HG03432 (cell line): ENCODE results near the gene MRPL46.
A peak's percentile ranks its signal among the peaks of the same experiment; 100 is the strongest.

ENCODE experiments used
- ATAC-seq: cut with Tn5 transposase; IDR thresholded peaks from one replicate; pipeline ENCODE4 v1.9.1; 2021; ENCODE audit warnings: mild to moderate bottlenecking, moderate library complexity; ENCODE audit not compliant: unreplicated experiment

MRPL46 gene

DNA sequence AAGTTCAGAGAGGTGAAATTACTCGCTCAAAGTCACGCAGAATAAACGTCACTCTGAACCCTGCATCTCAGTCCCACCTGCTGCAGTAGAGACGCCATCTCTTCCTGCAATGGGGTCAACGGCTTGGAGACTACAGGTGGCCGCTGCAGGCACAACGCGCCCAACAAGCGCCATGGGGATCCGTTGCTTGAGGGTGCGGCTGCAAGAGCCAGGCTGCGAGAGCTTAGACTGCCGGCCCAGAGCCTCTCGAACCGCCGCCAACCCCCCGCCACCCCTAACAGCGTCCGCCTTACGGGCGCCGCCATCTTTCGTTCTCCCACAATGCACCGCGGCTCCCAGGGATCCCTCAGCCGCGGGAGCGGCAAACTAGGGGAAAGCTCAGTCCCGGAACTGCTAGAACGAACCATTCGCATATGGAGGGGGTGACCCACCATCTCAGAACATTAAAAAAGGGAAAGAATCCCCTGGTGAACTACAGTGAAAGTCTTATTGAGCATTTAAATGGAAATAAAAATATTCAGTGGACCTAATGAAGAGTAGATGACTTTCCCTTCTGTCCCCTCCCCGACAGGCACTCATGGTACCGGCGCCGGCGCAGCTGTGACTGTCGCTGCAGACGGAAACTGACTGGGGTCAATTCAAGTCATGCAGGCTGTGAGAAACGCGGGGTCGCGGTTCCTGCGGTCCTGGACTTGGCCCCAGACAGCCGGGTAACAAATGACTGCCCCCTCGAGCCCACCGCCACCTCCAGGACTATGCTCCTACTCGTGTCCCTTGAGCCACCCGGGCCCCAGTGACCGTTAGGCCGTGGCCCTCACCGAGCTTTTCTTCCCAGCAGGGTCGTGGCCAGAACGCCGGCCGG is at the start of gene MRPL46, which contains the start of gene MRPS11:
MRPL46 (minus strand) TSS at position 316 of the 862 bp plus-strand sequence; CDS start at position 305, 11 bp downstream.
MRPS11 (plus strand) TSS at position 636 of the 862 bp plus-strand sequence; CDS start at position 646, 10 bp downstream.
- peak; percentile 89 for ATAC-seq

DNA sequence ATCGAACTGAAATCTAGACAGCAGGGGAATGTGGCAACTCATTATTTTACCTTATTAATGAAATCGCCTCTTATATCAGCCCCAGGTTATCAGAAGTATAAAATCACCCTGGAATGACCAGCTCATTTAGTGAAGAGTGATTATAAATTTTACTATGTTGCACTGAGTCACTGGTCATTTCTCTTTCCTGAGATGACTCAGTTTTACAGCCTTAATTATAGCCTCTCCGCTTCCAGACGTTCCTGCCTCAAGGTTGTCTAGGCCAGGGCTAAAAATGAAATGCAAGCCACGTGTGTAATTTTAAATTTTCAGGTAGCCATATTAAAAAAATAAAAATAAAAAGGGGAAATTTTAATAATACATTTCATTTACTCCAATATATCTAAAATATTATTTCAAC is 46.0 kb upstream of the MRPL46 start:
- ATAC-seq: no peak

DNA sequence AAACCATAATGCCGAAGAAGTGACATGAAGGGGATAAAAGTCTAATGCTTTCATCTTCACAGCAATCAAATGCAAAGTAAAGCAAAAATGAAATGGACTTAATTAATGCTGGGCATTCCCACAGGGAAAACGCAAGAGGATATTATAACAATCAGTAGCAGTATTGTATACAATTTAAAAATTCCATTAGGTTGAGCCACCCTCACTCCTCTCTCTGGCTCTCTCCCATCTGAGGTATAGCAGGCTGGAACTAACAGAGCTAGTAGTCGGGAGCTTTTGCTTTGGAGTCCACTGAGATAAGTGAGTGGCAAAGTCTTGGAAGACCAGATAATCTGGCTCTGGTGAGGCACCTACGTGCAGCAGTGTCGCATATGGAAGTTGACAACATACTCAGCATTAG is 45.4 kb upstream of the MRPL46 start:
- ATAC-seq: no peak

DNA sequence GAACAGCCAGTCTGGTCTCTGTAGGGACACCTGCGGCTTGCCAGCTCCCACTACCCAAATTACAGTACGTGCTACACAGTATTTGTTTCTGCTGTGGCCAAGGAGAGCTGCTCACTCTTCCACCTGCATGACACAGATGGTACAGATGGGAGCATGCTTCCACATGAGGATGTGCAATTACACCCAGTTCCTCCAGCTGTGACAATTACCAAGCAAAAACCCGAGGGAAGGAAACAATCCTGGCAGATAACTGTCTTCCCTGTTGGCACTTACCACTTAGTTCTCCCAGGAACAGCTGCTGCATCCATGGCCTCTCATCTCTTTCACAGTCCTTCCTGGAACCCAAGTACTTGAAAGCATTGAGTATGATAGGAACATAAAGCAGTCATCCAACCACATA is 44.9 kb upstream of the MRPL46 start:
- ATAC-seq: no peak

DNA sequence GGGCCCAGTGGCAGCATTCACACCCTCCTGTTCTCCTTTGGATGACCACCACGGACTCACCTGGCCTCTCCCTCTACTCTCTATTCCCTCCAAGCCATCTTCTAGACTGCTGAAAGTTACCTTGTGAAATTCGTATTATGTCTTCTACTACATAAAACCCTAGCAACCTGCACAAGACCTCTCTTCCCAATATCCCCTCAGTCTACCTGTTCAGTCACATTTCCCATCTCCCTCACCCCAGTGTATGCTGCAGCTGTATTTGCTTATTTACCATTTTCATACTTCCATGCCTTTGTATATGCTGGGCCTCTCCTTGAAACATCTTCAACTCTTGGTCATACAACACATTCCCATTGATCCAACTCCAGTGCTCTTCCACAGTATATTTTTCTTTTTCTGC is 44.0 kb upstream of the MRPL46 start:
- no peak for ATAC-seq

DNA sequence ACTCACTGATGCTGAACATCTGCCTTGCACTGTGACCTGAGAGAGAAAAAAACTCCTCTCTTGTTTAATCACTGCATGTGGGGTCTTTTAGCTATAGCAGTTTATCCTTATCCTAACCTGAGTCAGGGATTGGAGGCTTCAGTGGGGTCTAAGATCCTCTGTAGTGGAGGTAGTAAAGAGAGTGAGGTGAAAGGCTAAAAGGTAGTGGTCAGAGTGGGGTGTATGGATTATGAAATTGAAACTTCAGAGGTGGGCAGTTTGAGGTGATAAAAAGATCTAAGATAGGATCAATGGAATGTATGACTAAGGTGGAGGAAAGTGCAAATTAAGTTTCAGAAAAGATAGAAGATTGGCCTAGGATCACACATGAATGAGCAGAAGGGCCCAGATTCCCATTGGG is 42.8 kb upstream of the MRPL46 start:
- ATAC-seq: peak; percentile 58

DNA sequence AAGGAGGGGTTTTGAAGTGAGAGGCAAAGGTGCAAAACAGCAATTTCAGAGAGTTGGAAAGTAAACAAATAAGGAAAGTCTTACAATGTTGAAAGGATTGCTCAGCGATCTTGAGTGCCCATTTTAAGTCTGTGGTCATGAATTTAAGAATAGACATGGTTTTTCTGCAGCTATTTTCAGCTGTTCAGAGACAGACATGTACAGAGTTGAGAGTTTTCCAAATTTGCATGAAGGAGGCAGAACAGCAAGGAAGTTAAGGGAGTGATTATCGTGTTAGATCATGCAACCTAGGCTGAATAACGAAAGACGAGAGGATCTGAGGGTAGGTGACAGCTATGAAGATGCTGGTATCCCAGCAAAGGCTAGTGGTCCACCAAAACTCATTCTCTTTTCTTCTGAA is 42.1 kb upstream of the MRPL46 start:
- peak; percentile 53 for ATAC-seq

DNA sequence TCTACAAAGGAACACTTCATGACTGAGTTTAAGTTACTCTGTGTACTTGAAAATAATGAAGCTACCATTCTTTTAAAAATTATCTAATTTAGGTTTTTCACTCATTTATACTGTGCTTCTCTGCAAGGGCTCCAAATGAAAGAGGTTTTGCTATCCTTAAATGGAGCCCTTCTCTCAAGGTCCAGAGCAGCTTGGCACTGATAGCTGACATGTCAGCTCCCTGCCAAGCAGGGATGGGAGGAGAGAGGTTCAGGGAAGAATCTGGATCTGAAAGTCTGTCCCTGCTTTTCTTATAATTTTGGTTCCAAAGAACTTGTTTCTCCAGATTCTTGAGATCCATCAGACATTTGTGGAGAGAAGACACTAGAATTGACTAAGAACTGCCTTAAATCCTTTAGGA is 39.4 kb upstream of the MRPL46 start:
- no peak for ATAC-seq

DNA sequence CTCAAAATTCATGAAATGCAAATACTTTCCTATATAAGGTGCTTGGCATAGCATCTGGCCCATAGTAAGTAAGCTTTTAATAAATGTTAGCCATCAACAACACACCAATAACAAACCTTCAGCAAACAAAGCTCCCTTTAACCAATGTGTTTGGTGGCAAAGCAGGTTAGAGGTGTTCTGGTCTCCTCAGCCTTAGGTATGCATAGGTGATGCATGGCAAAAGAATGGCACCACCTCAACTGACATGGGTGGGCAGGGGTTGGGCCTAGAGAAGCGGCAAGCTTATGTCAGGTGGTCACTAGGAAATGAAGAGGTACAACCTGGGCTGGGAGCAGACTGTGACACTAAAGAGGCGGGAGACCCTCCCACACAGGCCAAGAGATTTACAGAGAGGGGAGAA is 38.5 kb upstream of the MRPL46 start:
- ATAC-seq: no peak

DNA sequence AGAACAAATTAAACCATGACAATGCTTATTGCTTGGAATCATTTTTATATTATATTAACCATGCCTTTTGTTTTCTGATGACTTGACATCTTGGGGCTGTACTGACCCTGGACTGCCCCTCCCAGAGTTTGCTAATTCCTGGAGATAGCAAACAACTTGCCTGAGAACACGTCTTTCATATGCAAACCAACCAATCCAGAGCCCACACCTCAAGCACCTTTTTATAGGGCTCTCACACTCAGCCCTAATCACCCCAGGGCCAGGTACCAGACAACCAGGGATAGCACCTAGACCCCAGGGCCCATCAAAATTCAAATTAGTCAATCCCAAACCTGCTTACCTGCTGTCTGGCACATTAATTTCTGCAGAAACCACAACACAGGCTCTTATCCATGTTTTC is 37.3 kb upstream of the MRPL46 start:
- ATAC-seq: no peak

DNA sequence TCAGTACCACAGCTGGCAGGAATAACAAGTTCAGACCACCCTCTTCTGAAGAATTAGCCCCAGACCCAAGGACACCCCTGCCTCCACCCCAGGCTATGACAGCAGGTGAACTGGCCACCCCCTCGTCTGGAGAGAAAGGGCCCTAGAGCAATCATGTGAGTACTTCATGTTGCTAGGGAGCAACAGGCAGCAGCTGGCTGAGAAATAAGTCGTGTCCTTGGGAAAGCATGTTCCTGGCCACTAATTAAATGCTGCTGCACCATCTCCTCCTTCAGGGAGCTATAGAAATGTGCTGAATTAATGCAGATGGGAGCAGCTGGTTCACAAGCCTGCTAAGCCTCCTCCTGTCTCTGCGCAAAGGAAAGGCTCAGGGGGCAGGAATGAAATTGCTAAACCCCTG is 31.8 kb upstream of the MRPL46 start:
- ATAC-seq: no peak

DNA sequence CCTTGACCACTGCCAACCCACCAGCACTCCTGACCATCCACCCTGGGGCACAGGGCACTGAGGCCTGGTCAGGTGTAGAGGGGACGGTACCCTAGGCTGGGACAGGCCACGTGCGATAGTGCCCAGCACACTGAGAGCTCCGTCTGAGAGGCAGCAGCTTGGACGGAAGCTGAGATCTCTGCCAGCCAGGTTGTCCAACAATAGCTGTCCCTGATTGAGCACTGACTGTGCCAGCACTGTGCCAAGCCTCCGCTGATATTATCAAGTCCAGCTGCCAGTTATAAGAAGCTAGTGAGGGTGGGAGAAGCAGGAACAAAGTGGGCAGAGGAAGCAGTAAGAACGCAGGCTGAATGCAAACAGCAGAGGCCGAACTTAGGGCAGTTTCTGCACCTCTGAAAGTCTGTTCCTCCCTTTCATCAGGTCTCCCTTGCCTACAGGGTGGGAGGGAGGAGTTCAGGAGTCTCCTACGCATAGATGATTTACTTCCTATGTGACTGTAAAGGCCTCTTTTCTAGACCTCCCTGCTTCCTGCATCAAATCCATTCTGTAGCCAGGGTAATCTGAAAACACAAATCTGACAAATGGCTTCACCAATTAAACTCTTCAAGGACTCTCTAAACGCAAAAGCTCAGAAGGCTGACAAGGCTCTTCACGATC is 30.0 kb upstream of the MRPL46 start:
- ATAC-seq: no peak

DNA sequence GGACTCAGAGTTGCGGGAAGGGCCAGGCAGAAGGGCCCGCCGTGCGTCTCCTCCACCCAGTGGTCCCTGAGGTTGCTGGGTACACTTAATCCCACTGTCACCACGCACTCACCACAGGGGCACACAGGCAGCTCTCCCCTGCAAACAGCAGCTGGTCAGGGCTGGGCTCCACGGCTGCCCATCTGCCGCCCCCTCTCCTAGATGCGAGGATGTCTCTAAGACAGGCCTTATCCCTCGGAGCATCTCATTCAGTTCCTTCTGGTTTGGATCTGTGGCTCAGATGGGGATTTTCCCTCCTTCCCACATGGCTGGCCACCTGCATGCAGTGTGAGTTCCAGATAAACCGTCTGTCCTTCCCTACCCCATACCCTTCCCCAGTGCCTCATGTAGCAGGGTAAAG is 26.7 kb upstream of the MRPL46 start:
- no peak for ATAC-seq

DNA sequence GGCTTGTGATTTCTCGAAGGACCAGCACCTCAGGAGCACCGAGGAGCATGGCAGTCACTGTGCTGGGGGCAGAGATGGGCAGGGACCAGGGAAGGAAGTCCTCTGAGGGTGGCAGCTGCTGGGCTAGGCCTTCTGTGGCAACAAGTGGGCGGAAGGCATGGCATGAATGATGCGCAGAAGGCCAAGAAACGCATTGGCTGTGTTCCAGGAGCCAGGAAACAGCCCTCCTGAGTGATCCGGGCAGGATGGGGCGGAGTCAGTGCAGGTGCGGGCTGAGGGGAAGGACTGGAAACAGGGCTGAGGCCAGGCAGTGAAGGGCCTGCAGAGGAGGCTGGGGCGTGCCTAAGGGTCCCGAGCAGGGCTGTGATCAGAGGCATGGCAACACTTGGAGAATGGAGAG is 24.0 kb upstream of the MRPL46 start:
- ATAC-seq: no peak

DNA sequence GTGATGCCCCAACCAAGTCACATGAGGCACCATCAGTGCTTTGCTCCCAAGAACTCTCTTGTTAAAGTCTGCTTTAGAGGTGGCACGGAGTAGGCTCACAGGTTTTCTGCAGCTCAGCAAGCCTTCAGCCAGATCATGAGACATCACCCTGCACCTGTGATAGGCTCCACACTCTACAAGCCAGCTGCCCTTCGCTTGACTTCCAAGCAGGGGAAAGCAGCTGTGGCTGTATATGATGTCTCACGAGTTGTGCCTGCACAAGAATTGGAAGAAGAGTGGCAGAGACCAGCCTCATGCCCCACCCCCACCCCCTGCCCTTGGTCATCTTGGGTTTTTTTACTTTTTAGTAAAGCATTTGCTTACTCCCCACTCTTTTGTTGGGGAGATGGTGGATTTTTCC is 22.8 kb upstream of the MRPL46 start:
- ATAC-seq: no peak

DNA sequence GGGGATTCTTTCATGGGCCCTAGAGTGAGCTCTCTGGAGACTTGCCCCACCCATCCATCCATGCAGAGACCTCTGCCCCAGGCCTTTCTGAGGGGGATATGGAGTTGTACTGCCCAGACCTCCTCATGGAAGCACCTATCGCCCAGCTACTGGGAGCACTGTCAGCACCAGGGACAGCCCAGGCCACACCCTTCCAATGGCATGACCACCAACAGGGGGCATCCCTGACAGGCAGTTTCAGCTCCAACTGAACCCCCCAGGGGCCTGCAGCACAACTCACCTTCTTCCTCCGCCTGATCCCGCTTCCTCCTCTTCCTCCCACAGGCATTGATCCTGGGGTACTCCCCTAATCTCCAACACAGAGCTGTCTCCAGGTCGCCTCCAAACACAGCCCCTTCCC is 22.1 kb upstream of the MRPL46 start:
- ATAC-seq: no peak

DNA sequence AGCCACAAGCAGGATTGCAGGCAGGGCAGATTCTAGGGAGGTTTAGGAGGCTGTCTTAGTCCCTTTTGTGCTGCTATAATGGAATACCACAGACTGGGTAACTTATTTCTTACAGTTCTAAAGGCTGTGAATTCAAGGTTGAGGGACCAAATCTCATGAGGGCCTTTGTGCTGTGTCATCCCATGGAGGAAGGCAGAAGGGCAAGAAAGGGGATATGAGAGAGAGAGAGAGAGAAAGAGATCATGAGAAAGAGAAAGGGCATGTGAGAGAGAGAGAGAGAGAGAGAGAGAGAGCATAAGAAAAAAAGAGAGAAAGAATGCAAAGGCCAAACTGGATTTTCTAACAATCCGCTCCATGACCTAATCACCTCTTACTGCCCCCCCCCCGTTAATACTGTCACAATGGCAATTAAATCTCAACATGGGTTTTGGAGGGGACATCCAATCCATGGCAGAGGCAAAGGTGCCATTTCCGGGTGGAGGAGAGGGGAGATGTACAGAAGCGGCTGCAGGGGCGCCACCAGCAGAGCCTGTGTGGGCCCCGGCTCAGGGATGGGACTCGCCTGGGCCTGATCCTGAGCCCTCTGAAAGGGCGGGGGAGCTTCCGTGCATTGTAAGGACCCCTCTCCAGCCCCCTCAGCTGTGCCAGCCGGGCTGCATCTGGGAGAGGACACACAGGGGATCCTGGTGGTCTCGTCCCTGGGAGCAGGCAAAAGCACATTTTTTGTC is 20.8 kb upstream of the MRPL46 start:
- no peak for ATAC-seq

DNA sequence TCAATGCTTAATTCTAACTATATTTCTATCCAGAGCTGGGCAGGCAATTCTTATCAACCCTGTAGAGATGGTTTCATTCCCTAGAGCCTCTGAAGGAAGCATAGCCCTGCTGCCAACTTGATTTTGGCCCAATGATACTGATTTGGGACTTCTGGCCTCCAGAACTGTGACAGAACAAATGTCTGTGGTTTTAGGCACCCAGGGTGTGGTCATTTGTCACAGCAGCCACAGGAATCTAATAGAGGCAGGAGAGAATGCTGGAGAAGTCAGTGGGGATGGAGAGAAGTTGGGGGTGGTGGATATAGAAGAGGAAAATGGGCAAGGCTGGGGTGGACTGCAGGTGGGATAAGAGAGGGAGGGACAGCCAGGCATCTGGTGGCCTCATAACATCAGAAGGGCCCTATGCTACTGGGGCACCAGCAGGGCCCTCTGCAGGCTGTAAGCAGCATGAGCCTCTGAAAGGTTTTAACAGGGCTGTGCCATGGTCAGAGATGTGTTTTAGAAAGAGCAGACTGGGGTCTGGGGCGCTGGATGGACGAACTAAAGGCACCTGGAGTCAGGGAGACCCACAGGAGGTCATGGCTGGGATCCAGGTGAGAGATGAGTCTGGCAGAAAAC is 20.1 kb upstream of the MRPL46 start:
- ATAC-seq: no peak

DNA sequence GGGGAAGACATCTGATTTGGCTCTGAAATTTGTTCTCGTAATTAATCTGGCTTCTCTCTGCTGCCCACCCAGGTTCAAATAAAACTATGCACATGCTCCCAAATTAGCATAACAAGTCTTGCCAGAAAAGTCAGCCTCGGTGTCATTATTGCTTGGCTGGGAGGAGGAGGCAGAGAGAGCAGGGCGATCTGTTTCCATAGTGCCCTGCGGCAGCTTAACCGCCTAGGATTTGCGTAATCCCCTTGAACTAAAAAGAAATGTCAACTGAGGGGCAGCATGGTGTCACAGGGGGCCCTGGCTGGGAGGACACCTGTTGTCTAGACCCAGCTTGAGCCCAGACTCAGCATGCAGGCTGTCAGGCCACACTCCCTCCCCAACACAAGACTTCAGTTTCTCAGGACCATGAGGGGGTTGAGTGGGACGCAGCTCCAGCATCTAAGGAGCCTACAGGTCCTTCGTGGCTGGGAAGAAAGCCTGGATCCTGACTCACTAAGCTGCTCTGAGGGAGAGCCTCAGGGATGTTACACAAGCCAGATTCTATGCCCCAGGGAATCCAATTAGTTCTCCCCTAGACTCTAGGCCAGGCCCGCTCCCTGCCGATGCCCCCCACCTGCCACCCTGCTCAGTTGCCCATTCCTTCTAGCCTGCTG is 17.6 kb upstream of the MRPL46 start:
- no peak for ATAC-seq

DNA sequence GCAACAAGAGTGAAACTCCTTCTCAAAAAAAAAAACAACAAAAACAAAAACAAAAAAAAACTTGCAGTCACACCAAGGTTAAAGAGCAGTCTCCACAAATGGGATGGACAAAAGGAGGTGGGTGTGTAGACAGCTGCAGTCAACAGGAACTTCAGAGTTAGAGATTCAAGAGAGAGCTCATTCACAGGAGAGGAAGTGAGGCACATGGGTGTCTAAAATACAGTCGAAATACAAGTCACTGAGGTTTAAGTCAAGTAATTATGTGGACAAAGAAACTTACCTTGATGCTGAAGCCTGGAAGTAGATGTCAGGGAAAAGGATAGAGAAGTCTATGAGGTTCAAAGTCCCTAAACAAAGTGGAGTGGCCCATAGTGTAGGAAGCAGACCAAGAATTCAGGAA is 15.1 kb upstream of the MRPL46 start:
- no peak for ATAC-seq

DNA sequence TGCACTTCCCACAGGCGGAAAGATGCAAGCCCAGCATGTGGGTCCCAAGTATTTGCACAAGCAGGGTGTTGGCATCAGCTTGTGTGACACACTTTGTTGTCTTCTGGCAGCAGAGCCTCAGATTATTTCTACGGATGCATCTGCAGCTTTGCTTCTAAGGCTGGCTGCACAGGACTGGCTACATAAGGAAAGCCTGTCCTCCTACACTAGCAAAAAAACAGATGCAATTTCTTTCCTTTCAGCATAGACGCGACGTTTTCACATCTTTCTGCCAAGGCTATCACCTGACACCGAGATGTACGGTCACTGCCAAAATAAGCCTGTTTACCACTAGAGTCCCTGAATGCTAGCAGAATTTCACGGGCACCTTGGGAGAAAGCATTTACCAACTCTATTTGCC is 13.8 kb upstream of the MRPL46 start:
- no peak for ATAC-seq
